GM18502 (cell line): Measurements from ENCODE around the gene UGT1A3.

Experiments
- ATAC-seq: cut with Tn5 transposase; IDR thresholded peaks from one replicate; pipeline ENCODE4 v1.9.1; 2021; ENCODE audit warnings: mild to moderate bottlenecking; ENCODE audit not compliant: unreplicated experiment, poor library complexity

Gene UGT1A3

GRCh38 chr2:233791883-233792329 is 63.1 kb downstream of the UGT1A3 start:
- ATAC-seq = no peak

GRCh38 chr2:233792720-233793119 is 63.9 kb downstream of the UGT1A3 start:
- no peak for ATAC-seq

- ATAC-seq = no peak
Observed at GRCh38 chr2:233793465-233794127, 64.8 kb downstream of the UGT1A3 start.

GRCh38 chr2:233794128-233794658 is 65.4 kb downstream of the UGT1A3 start:
- no peak for ATAC-seq

GRCh38 chr2:233795735-233796171 is 66.9 kb downstream of the UGT1A3 start:
- no peak for ATAC-seq

- ATAC-seq = no peak
Observed at GRCh38 chr2:233796254-233796653, 67.4 kb downstream of the UGT1A3 start.

GRCh38 chr2:233798335-233799086 is 69.7 kb downstream of the UGT1A3 start:
- no peak for ATAC-seq

GRCh38 chr2:233799087-233799665 is 70.3 kb downstream of the UGT1A3 start:
- ATAC-seq = no peak

GRCh38 chr2:233799716-233800115 is 70.9 kb downstream of the UGT1A3 start:
- ATAC-seq = no peak

- no peak for ATAC-seq
Observed at GRCh38 chr2:233800208-233800607, 71.4 kb downstream of the UGT1A3 start.

GRCh38 chr2:233801357-233802131 is 72.7 kb downstream of the UGT1A3 start:
- ATAC-seq = no peak

- no peak for ATAC-seq
Observed at GRCh38 chr2:233802132-233802815, 73.4 kb downstream of the UGT1A3 start.

GRCh38 chr2:233803292-233803911 is 74.6 kb downstream of the UGT1A3 start:
- no peak for ATAC-seq

- ATAC-seq = no peak
Observed at GRCh38 chr2:233803994-233804393, 75.2 kb downstream of the UGT1A3 start.

GRCh38 chr2:233807215-233807865 is 78.5 kb downstream of the UGT1A3 start:
- ATAC-seq = no peak

- ATAC-seq = no peak
Observed at GRCh38 chr2:233807966-233808935, 79.4 kb downstream of the UGT1A3 start.

GRCh38 chr2:233810385-233810784 is 81.5 kb downstream of the UGT1A3 start:
- no peak for ATAC-seq

- no peak for ATAC-seq
Observed at GRCh38 chr2:233811087-233811486, 82.2 kb downstream of the UGT1A3 start.
